Measurements from ENCODE around the gene TRIM69. TPM values are rescaled to one million over a fixed set of nuclear protein-coding genes. Genes with fewer than 3 reads are reported as not detected.

Gene TRIM69
- total RNA-seq, 1 experiment from 2014 or later: 16.7 TPM

GRCh38 chr15:44794072-44794471 lies 57.7 kb downstream of the TRIM69 start:
- no TSS peak for BruUV-seq (replicated peaks)
- Histone ChIP-seq H3K9me3 (ENCODE audit: control insufficient read depth, insufficient read depth, low read depth, low read length) (no peaks in the 10 kb centered on the region), H3K4me3 (ENCODE audit: low read depth in 2 of 2, low read length in 2 of 2) (no peak overlapping the region), H3K27me3 (ENCODE audit: control insufficient read depth, insufficient read depth, low read length) (peaks cover 2% of the 10 kb centered on the region; the same call in 1 of the 2 replicates), H3K36me3 (ENCODE audit: control insufficient read depth, insufficient read depth, low read length) (no peaks in the 10 kb centered on the region), H3K4me1 (ENCODE audit: control insufficient read depth, insufficient read depth, low read length) (no peaks in the 10 kb centered on the region), H3K27ac (ENCODE audit: low read length) (no peak overlapping the region)
- TF ChIP-seq SIN3A (IDR thresholded peaks at IDR 0.05; ENCODE audit: borderline replicate concordance, insufficient read depth, low read depth, low read length) (no peak), CTCF (IDR thresholded peaks at IDR 0.05) (no peak), REST (IDR thresholded peaks at IDR 0.05; ENCODE audit: insufficient read depth in 1 of 2, low read depth in 2 of 2, low read length in 1 of 2) (no peak), POLR2AphosphoS5 (IDR thresholded peaks at IDR 0.05; ENCODE audit: low read depth, low read length) (no peak), TCF7L2 (IDR thresholded peaks at IDR 0.05; ENCODE audit: low read depth, low read length) (no peak)
- in situ Hi-C loops (cut with HindIII; ENCODE audit: low pct_unique_long_range_greater_than_20kb, low sequenced_read_pairs) (no loop called here), intact Hi-C loops (cut with micrococcal nuclease; ENCODE audit: unreplicated experiment) (no loop called here)
- ChIA-PET CTCF (no interaction called here), POLR2A (no interaction called here)
- ATAC-seq (no peak), DNase-seq (ENCODE audit: low read depth, low spot score) (no peak)

- Histone ChIP-seq H3K4me3 (ENCODE audit: low read depth in 2 of 2, low read length in 2 of 2) (no peak overlapping the region), H3K27me3 (ENCODE audit: control insufficient read depth, insufficient read depth, low read length) (peaks cover 2% of the 10 kb centered on the region; the same call in 1 of the 2 replicates), H3K27ac (ENCODE audit: low read length) (no peak overlapping the region), H3K4me1 (ENCODE audit: control insufficient read depth, insufficient read depth, low read length) (no peaks in the 10 kb centered on the region), H3K9me3 (ENCODE audit: control insufficient read depth, insufficient read depth, low read depth, low read length) (no peaks in the 10 kb centered on the region), H3K36me3 (ENCODE audit: control insufficient read depth, insufficient read depth, low read length) (no peaks in the 10 kb centered on the region)
- ATAC-seq: no peak
- no TSS peak for BruUV-seq (replicated peaks)
- no peak for TF ChIP-seq POLR2AphosphoS5 (IDR thresholded peaks at IDR 0.05; ENCODE audit: low read depth, low read length)
- no peak for TF ChIP-seq TCF7L2 (IDR thresholded peaks at IDR 0.05; ENCODE audit: low read depth, low read length)
- TF ChIP-seq SIN3A (IDR thresholded peaks at IDR 0.05; ENCODE audit: borderline replicate concordance, insufficient read depth, low read depth, low read length): no peak
- DNase-seq (ENCODE audit: low read depth, low spot score): no peak
- ChIA-PET CTCF (no interaction called here), POLR2A (no interaction called here)
- intact Hi-C loops (cut with micrococcal nuclease; ENCODE audit: unreplicated experiment): no loop called here
- in situ Hi-C loops (cut with HindIII; ENCODE audit: low pct_unique_long_range_greater_than_20kb, low sequenced_read_pairs): no loop called here
Measured at GRCh38 chr15:44796508-44796907, 60.2 kb downstream of the TRIM69 start.

- no peak for DNase-seq (ENCODE audit: low read depth, low spot score)
- H3K27me3 ChIP-seq (ENCODE audit: control insufficient read depth, insufficient read depth, low read length): peaks cover 4% of the 10 kb centered on the region
- intact Hi-C loops (cut with micrococcal nuclease; ENCODE audit: unreplicated experiment) (no loop called here), in situ Hi-C loops (cut with HindIII; ENCODE audit: low pct_unique_long_range_greater_than_20kb, low sequenced_read_pairs) (no loop called here)
- no peaks in the 10 kb centered on the region for H3K4me1 ChIP-seq (ENCODE audit: control insufficient read depth, insufficient read depth, low read length)
- POLR2A ChIA-PET: no interaction called here
- no peak overlapping the region for H3K4me3 ChIP-seq (ENCODE audit: low read depth in 2 of 2, low read length in 2 of 2)
- no peaks in the 10 kb centered on the region for H3K9me3 ChIP-seq (ENCODE audit: control insufficient read depth, insufficient read depth, low read depth, low read length)
- no peak for ATAC-seq
- TF ChIP-seq CTCF (IDR thresholded peaks at IDR 0.05) (peak; percentile 47), POLR2AphosphoS5 (IDR thresholded peaks at IDR 0.05; ENCODE audit: low read depth, low read length) (no peak), REST (IDR thresholded peaks at IDR 0.05; ENCODE audit: insufficient read depth in 1 of 2, low read depth in 2 of 2, low read length in 1 of 2) (no peak), SIN3A (IDR thresholded peaks at IDR 0.05; ENCODE audit: borderline replicate concordance, insufficient read depth, low read depth, low read length) (no peak), TCF7L2 (IDR thresholded peaks at IDR 0.05; ENCODE audit: low read depth, low read length) (no peak)
- CTCF ChIA-PET: no interaction called here
- no peak overlapping the region for H3K27ac ChIP-seq (ENCODE audit: low read length)
- H3K36me3 ChIP-seq (ENCODE audit: control insufficient read depth, insufficient read depth, low read length): no peaks in the 10 kb centered on the region
- BruUV-seq (replicated peaks): no TSS peak
Measured at GRCh38 chr15:44798826-44799225, 62.5 kb downstream of the TRIM69 start.
